Fibroblast of lung (primary cell): Measurements from ENCODE around the gene PCNT.

Experiments
- EZH2 ChIP-seq: IDR thresholded peaks from 2 replicates; pipeline ENCODE4 v1.5.1; 2012; ENCODE audit warnings: low read length, control low read depth, mild to moderate bottlenecking; ENCODE audit errors: missing control alignments
- TF ChIP-seq, protein P1 (sequence below), 2 donors: IDR thresholded peaks in 1 of 2; conservative IDR thresholded peaks in 1 of 2; 1 replicate in 1 of 2; 2 replicates in 1 of 2; pipeline ENCODE4 v1.5.1; 2011 to 2012; ENCODE audit warnings: low read length in 2 of 2, control low read depth in 1 of 2, inconsistent platforms in 1 of 2, low read depth in 1 of 2, mild to moderate bottlenecking in 1 of 2

DNA sequence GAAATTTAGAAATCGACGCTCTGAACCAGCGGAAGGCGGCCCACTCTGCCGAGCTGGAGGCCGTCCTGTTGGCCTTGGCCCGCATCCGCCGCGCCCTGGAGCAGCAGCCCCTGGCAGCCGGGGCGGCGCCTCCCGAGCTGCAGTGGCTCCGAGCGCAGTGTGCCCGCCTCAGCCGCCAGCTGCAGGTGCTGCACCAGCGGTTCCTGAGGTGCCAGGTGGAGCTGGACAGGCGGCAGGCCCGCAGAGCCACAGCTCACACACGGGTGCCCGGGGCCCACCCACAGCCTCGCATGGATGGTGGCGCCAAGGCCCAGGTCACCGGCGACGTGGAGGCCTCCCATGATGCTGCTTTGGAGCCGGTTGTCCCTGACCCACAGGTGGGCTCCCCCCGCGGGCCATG is 87.7 kb downstream of the PCNT start:
- TF ChIP-seq, protein P1, sequence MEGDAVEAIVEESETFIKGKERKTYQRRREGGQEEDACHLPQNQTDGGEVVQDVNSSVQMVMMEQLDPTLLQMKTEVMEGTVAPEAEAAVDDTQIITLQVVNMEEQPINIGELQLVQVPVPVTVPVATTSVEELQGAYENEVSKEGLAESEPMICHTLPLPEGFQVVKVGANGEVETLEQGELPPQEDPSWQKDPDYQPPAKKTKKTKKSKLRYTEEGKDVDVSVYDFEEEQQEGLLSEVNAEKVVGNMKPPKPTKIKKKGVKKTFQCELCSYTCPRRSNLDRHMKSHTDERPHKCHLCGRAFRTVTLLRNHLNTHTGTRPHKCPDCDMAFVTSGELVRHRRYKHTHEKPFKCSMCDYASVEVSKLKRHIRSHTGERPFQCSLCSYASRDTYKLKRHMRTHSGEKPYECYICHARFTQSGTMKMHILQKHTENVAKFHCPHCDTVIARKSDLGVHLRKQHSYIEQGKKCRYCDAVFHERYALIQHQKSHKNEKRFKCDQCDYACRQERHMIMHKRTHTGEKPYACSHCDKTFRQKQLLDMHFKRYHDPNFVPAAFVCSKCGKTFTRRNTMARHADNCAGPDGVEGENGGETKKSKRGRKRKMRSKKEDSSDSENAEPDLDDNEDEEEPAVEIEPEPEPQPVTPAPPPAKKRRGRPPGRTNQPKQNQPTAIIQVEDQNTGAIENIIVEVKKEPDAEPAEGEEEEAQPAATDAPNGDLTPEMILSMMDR (conservative IDR thresholded peaks at IDR 0.05 in 1 of 2, IDR thresholded peaks at IDR 0.05 in 1 of 2; ENCODE audit: low read depth in 1 of 2, low read length in 2 of 2): no peak
- no peak for TF ChIP-seq EZH2
